ENCODE results near the gene MFNG. TPM values are rescaled to one million over a fixed set of nuclear protein-coding genes. Genes with fewer than 3 reads are reported as not detected.
A peak's percentile ranks its signal among the peaks of the same experiment; 100 is the strongest.
"Not testable (repeated sequence)": the region's sequence is repeated elsewhere in the genome, so short reads cannot be mapped to it uniquely, and the experiment has no call there.

Gene MFNG, protein sequence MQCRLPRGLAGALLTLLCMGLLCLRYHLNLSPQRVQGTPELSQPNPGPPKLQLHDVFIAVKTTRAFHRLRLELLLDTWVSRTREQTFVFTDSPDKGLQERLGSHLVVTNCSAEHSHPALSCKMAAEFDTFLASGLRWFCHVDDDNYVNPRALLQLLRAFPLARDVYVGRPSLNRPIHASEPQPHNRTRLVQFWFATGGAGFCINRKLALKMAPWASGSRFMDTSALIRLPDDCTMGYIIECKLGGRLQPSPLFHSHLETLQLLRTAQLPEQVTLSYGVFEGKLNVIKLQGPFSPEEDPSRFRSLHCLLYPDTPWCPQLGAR
- total RNA-seq: 0.07 TPM in 1 of 2 replicates, not detected in the other

DNA sequence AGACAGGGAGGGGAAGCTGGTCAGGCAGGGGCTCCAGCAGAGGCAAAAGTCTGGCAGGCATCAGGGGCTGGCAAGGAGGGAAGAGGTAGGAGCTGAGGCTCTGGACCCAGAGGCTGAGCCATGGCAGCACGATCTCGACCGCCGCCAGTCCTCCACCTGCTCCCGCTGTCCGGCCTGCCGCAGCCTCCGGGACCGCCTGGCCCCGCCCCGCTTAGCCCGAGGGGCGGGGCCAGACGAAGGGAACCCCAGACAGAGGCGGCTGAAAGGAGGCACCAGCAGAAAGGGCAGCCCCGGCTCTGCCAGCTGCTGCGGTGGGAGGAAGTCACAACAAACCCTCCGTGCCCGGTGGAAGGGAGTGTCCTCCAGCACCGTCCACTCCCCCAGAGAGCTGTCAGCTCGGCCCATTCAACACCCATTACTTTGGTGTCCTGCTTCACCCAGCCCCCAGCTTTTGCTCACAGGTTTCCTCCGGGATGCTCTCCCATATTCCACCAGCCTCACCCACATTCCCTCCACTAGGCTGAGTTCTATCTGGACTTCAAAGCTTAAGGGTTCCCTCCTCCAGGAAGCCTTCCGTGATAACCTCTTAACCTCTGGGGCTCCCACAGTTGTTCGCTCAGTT, at the start of gene MFNG:
Gene MFNG, minus strand, starts transcription at position 161 of the 622 bp plus-strand sequence. CDS start 207 bp downstream, outside the sequence.
- TF ChIP-seq, protein P1, sequence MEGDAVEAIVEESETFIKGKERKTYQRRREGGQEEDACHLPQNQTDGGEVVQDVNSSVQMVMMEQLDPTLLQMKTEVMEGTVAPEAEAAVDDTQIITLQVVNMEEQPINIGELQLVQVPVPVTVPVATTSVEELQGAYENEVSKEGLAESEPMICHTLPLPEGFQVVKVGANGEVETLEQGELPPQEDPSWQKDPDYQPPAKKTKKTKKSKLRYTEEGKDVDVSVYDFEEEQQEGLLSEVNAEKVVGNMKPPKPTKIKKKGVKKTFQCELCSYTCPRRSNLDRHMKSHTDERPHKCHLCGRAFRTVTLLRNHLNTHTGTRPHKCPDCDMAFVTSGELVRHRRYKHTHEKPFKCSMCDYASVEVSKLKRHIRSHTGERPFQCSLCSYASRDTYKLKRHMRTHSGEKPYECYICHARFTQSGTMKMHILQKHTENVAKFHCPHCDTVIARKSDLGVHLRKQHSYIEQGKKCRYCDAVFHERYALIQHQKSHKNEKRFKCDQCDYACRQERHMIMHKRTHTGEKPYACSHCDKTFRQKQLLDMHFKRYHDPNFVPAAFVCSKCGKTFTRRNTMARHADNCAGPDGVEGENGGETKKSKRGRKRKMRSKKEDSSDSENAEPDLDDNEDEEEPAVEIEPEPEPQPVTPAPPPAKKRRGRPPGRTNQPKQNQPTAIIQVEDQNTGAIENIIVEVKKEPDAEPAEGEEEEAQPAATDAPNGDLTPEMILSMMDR (conservative IDR thresholded peaks at IDR 0.05; ENCODE audit: low read depth, low read length): peak; percentile 3
- no peak for DNase-seq (ENCODE audit: low read depth)
- H3K4me3 ChIP-seq (ENCODE audit: low read depth, low read length): peak within 1 kb of the TSS; percentile 17

DNA sequence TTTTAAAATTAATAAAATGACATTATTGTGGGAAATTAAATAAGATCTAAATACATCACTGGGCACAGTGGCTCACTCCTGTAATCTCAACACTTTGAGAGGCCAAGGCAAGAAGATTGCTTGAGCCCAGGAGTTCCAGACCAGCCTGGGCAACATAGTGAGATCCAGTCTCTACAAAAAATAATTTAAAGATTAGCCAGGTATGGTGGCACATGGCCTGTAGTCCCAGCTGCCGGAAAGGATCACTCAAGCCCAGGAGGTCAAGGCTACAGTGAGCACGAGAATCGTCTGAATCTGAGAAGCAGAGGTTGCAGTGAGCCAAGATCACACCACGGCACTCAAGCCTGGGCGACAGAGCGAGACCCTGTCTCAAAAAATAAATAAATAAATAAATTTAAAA, 49.0 kb upstream of the MFNG start:
- H3K4me3 ChIP-seq (ENCODE audit: low read depth, low read length): no peak overlapping the region
- TF ChIP-seq, protein P1 (conservative IDR thresholded peaks at IDR 0.05; ENCODE audit: low read depth, low read length): no peak
- no peak for DNase-seq (ENCODE audit: low read depth)

DNA sequence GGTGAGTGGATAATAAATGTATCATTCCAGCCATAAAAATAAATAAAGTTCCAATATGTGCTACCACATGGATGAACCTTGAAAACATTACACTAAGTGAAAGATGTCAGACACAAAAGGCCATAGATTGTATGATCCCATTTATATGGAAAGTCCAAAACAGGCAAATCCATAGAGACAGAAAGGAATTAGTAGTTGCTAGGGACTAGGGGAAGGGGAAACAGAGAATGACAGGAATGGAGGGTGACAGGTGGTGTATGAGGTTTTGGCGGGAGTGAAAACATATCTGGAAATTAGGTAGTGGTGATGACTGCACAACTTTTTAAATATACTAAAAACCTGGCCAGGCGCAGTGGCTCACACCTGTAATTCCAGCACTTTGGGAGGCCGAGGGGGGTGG, 48.3 kb upstream of the MFNG start:
- TF ChIP-seq, protein P1 (conservative IDR thresholded peaks at IDR 0.05; ENCODE audit: low read depth, low read length): no peak
- H3K4me3 ChIP-seq (ENCODE audit: low read depth, low read length): no peak overlapping the region
- DNase-seq (ENCODE audit: low read depth): no peak

DNA sequence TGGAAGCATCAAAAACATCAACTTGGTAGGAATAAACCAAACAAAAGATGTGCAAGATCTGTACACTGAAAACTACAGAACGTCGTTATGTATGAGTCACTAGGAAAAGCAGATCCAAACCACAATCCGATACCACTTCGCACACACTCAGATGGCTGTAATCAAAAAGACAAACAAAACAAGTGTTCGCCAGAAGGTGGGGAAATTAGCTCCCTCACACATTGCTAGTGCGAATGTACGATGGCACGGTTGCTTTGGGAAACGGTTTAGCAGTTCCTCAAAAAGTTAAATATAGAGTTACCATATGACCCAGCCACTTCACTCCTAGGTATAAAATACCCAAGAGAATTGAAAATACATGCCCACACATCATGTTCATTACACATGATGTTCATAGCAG, 47.8 kb upstream of the MFNG start:
- no peak for DNase-seq (ENCODE audit: low read depth)
- H3K4me3 ChIP-seq (ENCODE audit: low read depth, low read length): no peak overlapping the region

GRCh38 chr22:37529652-37530345, 43.6 kb upstream of the MFNG start:
- TF ChIP-seq, protein P1 (conservative IDR thresholded peaks at IDR 0.05; ENCODE audit: low read depth, low read length): no peak
- DNase-seq (ENCODE audit: low read depth): no peak
- no peak overlapping the region for H3K4me3 ChIP-seq (ENCODE audit: low read depth, low read length)

More for the DNA sequence above, 47.8 kb upstream of the MFNG start:
- TF ChIP-seq, protein P1 (conservative IDR thresholded peaks at IDR 0.05; ENCODE audit: low read depth, low read length): no peak

DNA sequence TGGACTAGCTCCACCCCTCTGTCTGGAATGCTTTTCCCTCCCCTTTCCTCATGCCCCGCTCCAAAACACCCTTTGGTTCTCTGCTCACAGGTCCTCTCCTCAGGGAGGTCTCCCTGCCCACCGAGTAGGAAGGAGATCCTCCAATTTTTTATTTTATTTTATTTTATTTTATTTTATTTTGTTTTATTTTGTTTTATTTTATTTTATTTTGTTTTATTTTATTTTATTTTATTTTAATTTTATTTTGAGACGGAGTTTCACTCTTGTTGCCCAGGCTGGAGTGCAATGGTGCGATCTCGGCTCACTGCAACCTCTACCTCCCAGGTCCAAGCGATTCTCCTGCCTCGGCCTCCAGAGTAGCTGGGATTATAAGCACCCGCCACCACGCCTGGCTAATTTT, 41.8 kb upstream of the MFNG start:
- DNase-seq (ENCODE audit: low read depth): not testable (repeated sequence)

DNA sequence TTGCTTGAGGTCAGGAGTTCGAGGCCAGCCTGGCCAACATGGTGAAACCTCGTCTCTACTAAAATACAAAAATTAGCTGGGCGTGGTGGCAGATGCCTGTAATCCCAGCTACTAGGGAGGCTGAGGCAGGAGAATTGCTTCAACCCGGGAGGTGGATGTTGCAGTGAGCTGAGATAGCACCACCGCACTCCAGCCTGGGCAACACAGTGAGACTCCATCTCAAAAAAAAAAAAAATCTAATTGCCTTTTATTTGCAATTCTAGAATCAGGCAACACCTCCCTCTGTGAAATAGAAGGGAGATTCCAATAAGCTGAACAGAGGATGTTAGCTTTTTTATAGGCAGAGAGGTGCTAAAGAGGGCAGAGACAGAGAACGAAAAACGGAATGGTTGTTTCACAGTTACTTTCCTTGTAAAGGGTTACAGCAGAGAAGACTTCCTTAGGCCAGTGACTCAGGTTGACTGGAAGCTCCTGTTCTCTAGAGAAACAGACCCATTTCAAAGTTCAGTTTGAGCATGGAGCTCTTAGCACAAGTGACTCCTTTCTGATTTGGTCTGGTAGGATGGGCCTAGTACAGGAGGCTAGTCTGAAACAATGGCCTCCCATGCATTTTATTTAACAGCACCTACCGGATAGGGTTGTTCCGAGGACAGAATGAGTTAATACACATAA, 41.0 kb upstream of the MFNG start:
- not testable (repeated sequence) for DNase-seq (ENCODE audit: low read depth)

More for the DNA sequence above, 41.8 kb upstream of the MFNG start:
- H3K4me3 ChIP-seq (ENCODE audit: low read depth, low read length): not testable (repeated sequence)

More for the DNA sequence above, 41.0 kb upstream of the MFNG start:
- H3K4me3 ChIP-seq (ENCODE audit: low read depth, low read length): not testable (repeated sequence)

All from epithelial cell of proximal tubule (primary cell).